ENCODE results near the gene ATG3. TPM values are rescaled to one million over a fixed set of nuclear protein-coding genes. Genes with fewer than 3 reads are reported as not detected.

Gene ATG3
- total RNA-seq (2014; rRNA removed; shearing (Covaris generic)) (84.6 and 109 TPM in 2 replicates), total RNA-seq (2022) (109 TPM in 2 replicates), Bru-seq, nascent RNA (percentile 94 among the genes with signal in this experiment), BruChase-seq, experiment 1, labeled RNA remaining after a 6-hour chase (percentile 83 among the genes with signal in this experiment), BruChase-seq, experiment 2, labeled RNA remaining after a 2-hour chase (percentile 85 among the genes with signal in this experiment)
- long read RNA-seq, transcript ATG3-201 (12 exons, 1,570 nt), result major isoform, 225 of 264 reads
- long read RNA-seq, transcript ATG3-202 (11 exons, 3,010 nt), result minor isoform, 6 of 264 reads
- long read RNA-seq, partial matches to known transcripts, result 12 of 264 reads
- long read RNA-seq, other reads (novel, unspliced or antisense), result 20 of 264 reads

- H3K9me3 ChIP-seq (ENCODE audit: low read length), result 0 out of 2 replicates have a peak, but pooled peaks cover 9% of the 10 kb centered on the region
- H3K36me3 ChIP-seq (ENCODE audit: insufficient read depth, low read length), result peaks cover 50% of the 10 kb centered on the region
- TSS peak; percentile 82 for BruUV-seq (replicated peaks)
- H3K4me2 ChIP-seq (ENCODE audit: low read length), result peak within 1 kb of the TSS; percentile 78
- no peaks in the 10 kb centered on the region for H3K9me2 ChIP-seq (ENCODE audit: insufficient read depth, low read length)
- intact Hi-C loops (cut with micrococcal nuclease; ENCODE audit: unreplicated experiment), result loop anchor here (5.0 kb wide), 3 partner anchors 425 to 455 kb away; a partner anchor contains a TSS
- peak within 1 kb of the TSS; percentile 95 for H3K4me3 ChIP-seq (ENCODE audit: low read depth, low read length, poor library complexity, severe bottlenecking)
- H3K79me2 ChIP-seq (ENCODE audit: insufficient read depth, low read depth, low read length), result peaks cover 63% of the 10 kb centered on the region
- H3K4me1 ChIP-seq (ENCODE audit: insufficient read depth, low read length, poor library complexity, severe bottlenecking), result peaks cover 28% of the 10 kb centered on the region
- ChIA-PET CTCF (ENCODE audit: unreplicated experiment) (interaction anchor here (1.0 to 1.4 kb wide), 3 partner anchors 268 to 450 kb away, joined by 3 read pairs; partner anchors contain the start of gene SLC9C1), POLR2A (interaction anchor here (0.7 to 1.4 kb wide), 8 partner anchors 11 to 583 kb away, joined by 3 to 5 read pairs (median 4); partner anchors contain the start of genes ABHD10 and GCSAM)
- DNase-seq (ENCODE audit: low spot score), result peak; percentile 99
- peaks cover 18% of the 10 kb centered on the region; the same call in 1 of the 2 replicates for H4K20me1 ChIP-seq (ENCODE audit: insufficient read depth, low read length)
- H3K27ac ChIP-seq (ENCODE audit: low read depth, low read length, poor library complexity, severe bottlenecking), result peak within 1 kb of the TSS; percentile 80
- peak within 1 kb of the TSS; percentile 43 for H2AFZ ChIP-seq (ENCODE audit: low read length)
- TF ChIP-seq EZH2phosphoT487 (IDR thresholded peaks at IDR 0.05; ENCODE audit: borderline replicate concordance, low read depth, low read length) (no peak), CTCF (conservative IDR thresholded peaks at IDR 0.05; ENCODE audit: low read length) (no peak)
Measured at GRCh38 chr3:112561734-112562529, at the start of gene ATG3, which contains the start of gene SLC35A5. Gene ATG3, minus strand, starts transcription at chr3:112561962. Its CDS starts 434 bp downstream, at chr3:112561528. Gene SLC35A5, plus strand, starts transcription at chr3:112562045. Its CDS starts 1,359 bp downstream, at chr3:112563404.

GRCh38 chr3:112610121-112610520 is 48.4 kb upstream of the ATG3 start:
- no peaks in the 10 kb centered on the region for H4K20me1 ChIP-seq (ENCODE audit: insufficient read depth, low read length)
- H3K9me3 ChIP-seq (ENCODE audit: low read length), result no peaks in the 10 kb centered on the region
- no peak overlapping the region for H3K4me3 ChIP-seq (ENCODE audit: low read depth, low read length, poor library complexity, severe bottlenecking)
- no TSS peak for BruUV-seq (replicated peaks)
- ChIA-PET POLR2A (no interaction called here), CTCF (ENCODE audit: unreplicated experiment) (no interaction called here)
- intact Hi-C loops (cut with micrococcal nuclease; ENCODE audit: unreplicated experiment), result no loop called here
- H2AFZ ChIP-seq (ENCODE audit: low read length), result no peak overlapping the region
- no peaks in the 10 kb centered on the region for H3K9me2 ChIP-seq (ENCODE audit: insufficient read depth, low read length)
- no peak overlapping the region for H3K4me2 ChIP-seq (ENCODE audit: low read length)
- no peak for TF ChIP-seq EZH2phosphoT487 (IDR thresholded peaks at IDR 0.05; ENCODE audit: borderline replicate concordance, low read depth, low read length)
- no peak for TF ChIP-seq CTCF (conservative IDR thresholded peaks at IDR 0.05; ENCODE audit: low read length)
- no peaks in the 10 kb centered on the region for H3K79me2 ChIP-seq (ENCODE audit: insufficient read depth, low read depth, low read length)
- H3K36me3 ChIP-seq (ENCODE audit: insufficient read depth, low read length), result no peaks in the 10 kb centered on the region
- DNase-seq (ENCODE audit: low spot score), result no peak
- H3K4me1 ChIP-seq (ENCODE audit: insufficient read depth, low read length, poor library complexity, severe bottlenecking), result no peaks in the 10 kb centered on the region
- no peak overlapping the region for H3K27ac ChIP-seq (ENCODE audit: low read depth, low read length, poor library complexity, severe bottlenecking)
